H1 (cell line): ENCODE measurements around the gene NONO.

ENCODE experiments used
- BCL11A ChIP-seq, 2 experiments: IDR thresholded peaks; one replicate each; pipeline ENCODE4 v1.6.1; 2011; ENCODE audit warnings: low read depth in 2 of 2, low read length in 2 of 2, mild to moderate bottlenecking in 2 of 2
- EZH2 ChIP-seq: fragments of 200-600 bp; sonication (generic); IDR thresholded peaks from 2 replicates; pipeline ENCODE4 v1.7.1; 2012; ENCODE audit warnings: low read depth, mild to moderate bottlenecking, moderate library complexity, low read length, inconsistent platforms; ENCODE audit not compliant: severe bottlenecking
- SIX5 ChIP-seq: IDR thresholded peaks from 2 replicates; pipeline ENCODE4 v1.6.1; 2011; ENCODE audit warnings: mild to moderate bottlenecking, low read depth, low read length
- TF ChIP-seq, protein P1 (sequence below), 3 experiments: IDR thresholded peaks; 1 replicate in 2 of 3; 2 replicates in 1 of 3; pipeline versions ENCODE4 v1.5.1 to v1.6.1; 2011; ENCODE audit warnings: low read length in 3 of 3, mild to moderate bottlenecking in 3 of 3, inconsistent platforms in 2 of 3, low read depth in 1 of 3, moderate library complexity in 1 of 3; ENCODE audit not compliant: insufficient read depth in 1 of 3; ENCODE audit errors: control extremely low read depth in 1 of 3

DNA sequence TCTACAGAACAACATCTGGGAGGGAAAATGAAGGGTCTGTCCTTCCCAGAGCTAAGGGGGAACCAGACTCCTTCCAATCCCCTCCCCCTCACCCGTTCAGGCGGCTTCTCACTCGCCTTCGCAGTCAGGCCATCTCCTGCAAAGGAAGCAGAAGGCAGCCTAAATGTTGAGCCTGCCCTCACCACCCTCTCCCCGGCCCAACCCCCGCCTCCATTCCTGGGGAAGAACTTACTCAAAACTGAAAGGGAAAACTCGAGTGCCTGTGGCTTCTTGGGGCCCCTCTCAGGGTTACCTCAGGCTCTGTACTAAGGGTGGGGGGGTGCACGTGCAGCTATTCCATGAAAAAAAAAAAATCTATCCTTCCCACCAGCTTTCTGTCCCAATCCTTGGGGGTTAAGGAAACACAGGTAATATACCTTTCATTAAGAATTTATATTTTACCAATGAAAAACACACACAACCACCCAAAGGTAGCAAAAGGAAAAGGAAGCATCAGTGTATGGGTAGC is 31.9 kb upstream of the NONO start:
- TF ChIP-seq BCL11A (IDR thresholded peaks at IDR 0.05; ENCODE audit: low read depth in 2 of 2, low read length in 2 of 2) (no peak), EZH2 (no peak), SIX5 (no peak)
- TF ChIP-seq, protein P1, sequence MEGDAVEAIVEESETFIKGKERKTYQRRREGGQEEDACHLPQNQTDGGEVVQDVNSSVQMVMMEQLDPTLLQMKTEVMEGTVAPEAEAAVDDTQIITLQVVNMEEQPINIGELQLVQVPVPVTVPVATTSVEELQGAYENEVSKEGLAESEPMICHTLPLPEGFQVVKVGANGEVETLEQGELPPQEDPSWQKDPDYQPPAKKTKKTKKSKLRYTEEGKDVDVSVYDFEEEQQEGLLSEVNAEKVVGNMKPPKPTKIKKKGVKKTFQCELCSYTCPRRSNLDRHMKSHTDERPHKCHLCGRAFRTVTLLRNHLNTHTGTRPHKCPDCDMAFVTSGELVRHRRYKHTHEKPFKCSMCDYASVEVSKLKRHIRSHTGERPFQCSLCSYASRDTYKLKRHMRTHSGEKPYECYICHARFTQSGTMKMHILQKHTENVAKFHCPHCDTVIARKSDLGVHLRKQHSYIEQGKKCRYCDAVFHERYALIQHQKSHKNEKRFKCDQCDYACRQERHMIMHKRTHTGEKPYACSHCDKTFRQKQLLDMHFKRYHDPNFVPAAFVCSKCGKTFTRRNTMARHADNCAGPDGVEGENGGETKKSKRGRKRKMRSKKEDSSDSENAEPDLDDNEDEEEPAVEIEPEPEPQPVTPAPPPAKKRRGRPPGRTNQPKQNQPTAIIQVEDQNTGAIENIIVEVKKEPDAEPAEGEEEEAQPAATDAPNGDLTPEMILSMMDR (IDR thresholded peaks at IDR 0.05; ENCODE audit: control extremely low read depth in 1 of 3, insufficient read depth in 1 of 3, low read depth in 1 of 3, low read length in 3 of 3): no peak
